Measurements from ENCODE around the gene VPS8. TPM values are rescaled to one million over a fixed set of nuclear protein-coding genes. Genes with fewer than 3 reads are reported as not detected.

VPS8 gene
- total RNA-seq, 2 donors from 2014 or later: 22.7 to 23.0 TPM

- Histone ChIP-seq H3K27me3 (no peaks in the 10 kb centered on the region), H3K4me1 (no peaks in the 10 kb centered on the region), H3K4me3 (no peak overlapping the region), H3K27ac (no peak overlapping the region), H3K36me3 (peaks cover 5% of the 10 kb centered on the region), H3K9me3 (peaks cover 0 to 13% of the 10 kb centered on the region in 2 donors)
- DNase-seq (ENCODE audit: low spot score): peak; percentile 57
- TF ChIP-seq, protein P1, sequence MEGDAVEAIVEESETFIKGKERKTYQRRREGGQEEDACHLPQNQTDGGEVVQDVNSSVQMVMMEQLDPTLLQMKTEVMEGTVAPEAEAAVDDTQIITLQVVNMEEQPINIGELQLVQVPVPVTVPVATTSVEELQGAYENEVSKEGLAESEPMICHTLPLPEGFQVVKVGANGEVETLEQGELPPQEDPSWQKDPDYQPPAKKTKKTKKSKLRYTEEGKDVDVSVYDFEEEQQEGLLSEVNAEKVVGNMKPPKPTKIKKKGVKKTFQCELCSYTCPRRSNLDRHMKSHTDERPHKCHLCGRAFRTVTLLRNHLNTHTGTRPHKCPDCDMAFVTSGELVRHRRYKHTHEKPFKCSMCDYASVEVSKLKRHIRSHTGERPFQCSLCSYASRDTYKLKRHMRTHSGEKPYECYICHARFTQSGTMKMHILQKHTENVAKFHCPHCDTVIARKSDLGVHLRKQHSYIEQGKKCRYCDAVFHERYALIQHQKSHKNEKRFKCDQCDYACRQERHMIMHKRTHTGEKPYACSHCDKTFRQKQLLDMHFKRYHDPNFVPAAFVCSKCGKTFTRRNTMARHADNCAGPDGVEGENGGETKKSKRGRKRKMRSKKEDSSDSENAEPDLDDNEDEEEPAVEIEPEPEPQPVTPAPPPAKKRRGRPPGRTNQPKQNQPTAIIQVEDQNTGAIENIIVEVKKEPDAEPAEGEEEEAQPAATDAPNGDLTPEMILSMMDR (IDR thresholded peaks at IDR 0.05): no peak
Measured at GRCh38 chr3:184907681-184908649, 96.0 kb downstream of the VPS8 start.

- H3K4me1 ChIP-seq: no peaks in the 10 kb centered on the region
- no peak for DNase-seq (ENCODE audit: low spot score)
- TF ChIP-seq, protein P1 (IDR thresholded peaks at IDR 0.05): no peak
- H3K4me3 ChIP-seq: no peak overlapping the region
- no peaks in the 10 kb centered on the region for H3K27me3 ChIP-seq
- H3K36me3 ChIP-seq: peaks cover 5% of the 10 kb centered on the region
- H3K27ac ChIP-seq: no peak overlapping the region
- H3K9me3 ChIP-seq: peaks cover 0 to 13% of the 10 kb centered on the region in 2 donors
Measured at GRCh38 chr3:184908859-184909258, 96.9 kb downstream of the VPS8 start.

DNA sequence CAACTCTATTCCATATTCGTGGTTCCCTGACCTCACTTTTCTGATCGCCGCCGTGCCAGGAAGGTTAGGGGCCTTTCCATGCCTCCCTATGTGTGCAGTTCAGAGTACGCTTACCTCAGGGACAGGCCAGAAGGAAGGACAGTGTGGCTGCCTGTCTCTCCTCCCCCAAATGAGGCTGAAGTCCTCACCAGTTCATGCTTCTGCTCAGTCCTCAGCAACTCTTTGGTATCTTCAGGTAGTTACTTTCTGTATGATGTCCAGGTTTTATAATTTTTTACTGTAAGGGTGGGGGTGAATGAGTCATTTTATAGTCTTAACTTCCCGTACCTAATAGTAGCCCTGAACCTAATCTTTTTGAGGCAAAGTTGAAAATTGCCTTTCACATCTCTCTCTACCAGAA is 98.7 kb downstream of the VPS8 start:
- no peak overlapping the region for H3K4me3 ChIP-seq
- no peaks in the 10 kb centered on the region for H3K4me1 ChIP-seq
- H3K27me3 ChIP-seq: no peaks in the 10 kb centered on the region
- H3K27ac ChIP-seq: no peak overlapping the region
- H3K36me3 ChIP-seq: peaks cover 9% of the 10 kb centered on the region
- TF ChIP-seq, protein P1 (IDR thresholded peaks at IDR 0.05): no peak
- DNase-seq (ENCODE audit: low spot score): no peak
- no peaks in the 10 kb centered on the region for H3K9me3 ChIP-seq

DNA sequence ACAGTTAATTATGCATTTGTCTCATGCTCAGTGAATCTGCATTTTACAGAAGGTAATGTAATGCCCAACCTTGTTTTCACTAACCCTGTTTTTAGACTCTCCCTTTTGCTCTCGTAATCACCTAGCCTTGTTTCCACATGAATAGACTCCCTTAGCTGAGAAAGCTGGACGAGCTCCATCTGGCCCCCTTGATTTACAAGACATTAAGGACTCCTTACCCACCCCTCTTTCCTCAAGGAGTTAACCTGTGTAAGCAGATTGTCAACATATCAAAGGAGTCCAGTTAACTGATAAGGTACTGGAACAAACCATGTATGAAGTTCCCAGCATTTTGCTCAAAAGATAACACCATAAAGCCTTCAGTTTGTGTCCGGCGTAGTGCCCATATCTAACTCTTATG is 99.6 kb downstream of the VPS8 start:
- no peak overlapping the region for H3K27ac ChIP-seq
- H3K9me3 ChIP-seq: no peaks in the 10 kb centered on the region
- H3K4me3 ChIP-seq: no peak overlapping the region
- H3K4me1 ChIP-seq: no peaks in the 10 kb centered on the region
- H3K36me3 ChIP-seq: peaks cover 12% of the 10 kb centered on the region
- no peaks in the 10 kb centered on the region for H3K27me3 ChIP-seq
- no peak for DNase-seq (ENCODE audit: low spot score)
- TF ChIP-seq, protein P1 (IDR thresholded peaks at IDR 0.05): no peak

- no peak for DNase-seq (ENCODE audit: low spot score)
- Histone ChIP-seq H3K4me3 (no peak overlapping the region), H3K27ac (no peak overlapping the region), H3K9me3 (no peaks in the 10 kb centered on the region), H3K36me3 (peaks cover 15% of the 10 kb centered on the region), H3K4me1 (no peaks in the 10 kb centered on the region), H3K27me3 (no peaks in the 10 kb centered on the region)
- TF ChIP-seq, protein P1 (IDR thresholded peaks at IDR 0.05): no peak
Measured at GRCh38 chr3:184912163-184912562, 100.2 kb downstream of the VPS8 start.

Data from right atrium auricular region (tissue), 2 donors.